Activated naive CD8-positive, alpha-beta T cell treated with anti-CD3 and anti-CD28 coated beads for 36 hours (primary cell): ENCODE results near the gene IFT122. TPM values are rescaled to one million over a fixed set of nuclear protein-coding genes. Genes with fewer than 3 reads are reported as not detected.

ENCODE experiments used
- DNase-seq: peaks from one replicate; pipeline ENCODE4 v3.0.0; 2021
- H3K27ac Mint-ChIP-seq: one replicate; pipeline ENCODE4 v1.8.0; 2022; ENCODE audit warnings: mild to moderate bottlenecking, moderate library complexity, mixed read lengths
- H3K27me3 Mint-ChIP-seq: one replicate; pipeline ENCODE4 v1.8.0; 2022; ENCODE audit warnings: mild to moderate bottlenecking, mixed read lengths
- H3K36me3 Mint-ChIP-seq: one replicate; pipeline ENCODE4 v1.8.0; 2021; ENCODE audit warnings: mild to moderate bottlenecking, mixed read lengths
- H3K4me1 Mint-ChIP-seq: one replicate; pipeline ENCODE4 v1.8.0; 2021; ENCODE audit warnings: mixed read lengths
- H3K4me3 Mint-ChIP-seq: one replicate; pipeline ENCODE4 v1.8.0; 2022; ENCODE audit warnings: mild to moderate bottlenecking, moderate library complexity, mixed read lengths
- H3K9me3 Mint-ChIP-seq: one replicate; pipeline ENCODE4 v1.8.0; 2022; ENCODE audit warnings: mixed read lengths
- total RNA-seq, 2 experiments: library from RNA; stranded (reverse); gene quantifications; one replicate each; pipeline ENCODE4 v1.2.3, GENCODE V29; 2021

The IFT122 gene
- total RNA-seq, 2 experiments from 2014 or later, result 14.9 to 15.6 TPM

DNA sequence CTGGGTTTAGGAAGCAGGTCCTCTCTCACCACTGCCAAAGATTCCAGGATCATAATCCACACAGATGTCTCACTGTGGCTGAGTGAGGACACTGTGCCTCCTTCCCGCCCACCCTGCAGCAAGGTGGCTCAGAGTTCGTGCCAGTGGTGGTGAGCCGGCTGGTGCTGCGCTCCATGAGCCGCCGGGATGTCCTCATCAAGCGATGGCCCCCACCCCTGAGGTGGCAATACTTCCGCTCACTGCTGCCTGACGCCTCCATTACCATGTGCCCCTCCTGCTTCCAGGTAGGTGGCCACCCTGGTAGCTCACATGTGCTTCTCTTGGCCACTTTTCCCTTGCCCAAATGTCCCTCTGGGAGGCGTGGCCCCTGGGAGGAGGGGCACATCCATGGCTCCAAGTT is 79.4 kb downstream of the IFT122 start:
- Mint-ChIP-seq H3K27ac (no peak overlapping the region), H3K4me3 (no peak overlapping the region)

DNA sequence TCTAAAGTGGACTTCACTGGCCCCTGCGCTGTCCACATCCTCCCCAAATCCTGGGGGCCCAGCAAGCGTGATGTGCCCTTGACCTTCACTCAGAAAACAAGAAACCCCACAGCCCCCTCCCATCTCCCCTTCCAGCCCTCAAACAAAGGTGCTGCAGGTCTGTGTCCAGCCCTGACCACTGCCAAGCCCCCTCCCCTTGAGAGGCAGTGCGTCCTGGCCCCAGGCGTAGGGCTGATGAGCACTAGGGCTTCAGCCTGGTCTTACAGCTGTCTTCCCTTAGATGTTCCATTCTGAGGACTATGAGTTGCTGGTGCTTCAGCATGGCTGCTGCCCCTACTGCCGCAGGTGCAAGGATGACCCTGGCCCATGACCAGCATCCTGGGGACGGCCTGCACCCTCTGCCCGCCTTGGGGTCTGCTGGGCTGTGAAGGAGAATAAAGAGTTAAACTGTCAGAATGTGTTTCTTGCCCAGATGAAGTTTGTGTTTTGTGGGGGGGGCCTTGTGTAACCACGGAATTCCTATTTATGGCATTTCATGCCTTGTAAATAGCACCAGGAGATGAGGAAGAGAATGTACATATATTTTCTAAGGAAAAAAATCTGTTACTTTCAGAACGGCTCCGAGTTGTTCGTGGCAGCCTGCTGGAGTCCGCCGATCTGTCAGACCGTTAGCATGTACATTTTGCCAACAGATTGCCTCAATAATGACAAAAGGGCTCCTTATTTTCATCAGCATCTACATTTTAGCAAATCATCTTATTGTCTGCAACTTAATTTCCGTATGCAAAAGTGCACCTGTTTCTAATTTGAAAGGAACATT is 80.1 kb downstream of the IFT122 start:
- DNase-seq, result no peak
- no peaks in the 10 kb centered on the region for H3K4me1 Mint-ChIP-seq
- no peak overlapping the region for H3K4me3 Mint-ChIP-seq
- H3K9me3 Mint-ChIP-seq, result no peaks in the 10 kb centered on the region
- no peaks in the 10 kb centered on the region for H3K27me3 Mint-ChIP-seq
- no peak overlapping the region for H3K27ac Mint-ChIP-seq
- H3K36me3 Mint-ChIP-seq, result peaks cover 5% of the 10 kb centered on the region

More for the DNA sequence above, 79.4 kb downstream of the IFT122 start:
- H3K4me1 Mint-ChIP-seq, result no peaks in the 10 kb centered on the region
- H3K9me3 Mint-ChIP-seq, result no peaks in the 10 kb centered on the region
- H3K36me3 Mint-ChIP-seq, result peaks cover 5% of the 10 kb centered on the region
- no peak for DNase-seq
- no peaks in the 10 kb centered on the region for H3K27me3 Mint-ChIP-seq

DNA sequence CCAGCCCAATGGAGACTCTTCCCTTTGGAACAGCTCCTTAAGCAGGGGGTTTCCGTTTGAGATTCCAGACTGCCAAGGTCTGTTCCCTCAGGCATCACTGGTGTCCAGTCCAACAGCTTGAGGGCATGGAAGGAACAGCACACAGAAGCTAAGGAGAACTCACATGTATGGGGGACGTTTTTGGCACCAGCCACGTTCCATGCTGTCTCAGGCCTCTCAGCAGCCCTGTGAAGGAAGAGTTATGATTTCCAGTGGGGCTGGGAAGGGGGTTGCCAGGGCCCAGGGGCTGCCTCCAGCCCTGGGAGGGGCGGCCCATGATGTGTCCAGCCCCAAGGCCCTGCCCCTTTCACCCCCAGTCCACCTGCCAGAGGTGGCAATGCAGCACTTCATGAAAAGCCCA is 80.9 kb downstream of the IFT122 start:
- Mint-ChIP-seq H3K4me3 (no peak overlapping the region), H3K9me3 (no peaks in the 10 kb centered on the region), H3K27ac (no peak overlapping the region), H3K36me3 (peaks cover 3% of the 10 kb centered on the region), H3K27me3 (no peaks in the 10 kb centered on the region), H3K4me1 (no peaks in the 10 kb centered on the region)
- DNase-seq, result no peak

DNA sequence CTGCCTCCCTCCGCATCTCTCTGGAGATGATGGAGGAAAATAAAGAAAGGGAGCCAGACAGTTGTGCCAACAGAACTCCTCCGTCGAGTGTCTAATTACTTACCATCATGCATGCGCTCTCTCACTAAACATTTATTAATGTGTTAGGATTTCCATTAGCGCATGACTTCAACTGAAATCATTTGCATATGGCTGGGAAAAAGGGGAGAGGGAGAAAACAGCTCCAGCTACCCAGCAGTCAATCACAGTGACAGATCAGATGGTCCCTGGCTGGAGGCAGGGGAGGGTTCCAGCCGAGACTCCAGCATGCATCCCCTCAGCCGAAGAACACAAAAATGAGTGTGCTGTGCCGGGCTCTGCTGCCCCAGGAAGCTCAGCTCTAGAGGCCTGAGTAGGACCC is 81.6 kb downstream of the IFT122 start:
- H3K4me1 Mint-ChIP-seq, result no peaks in the 10 kb centered on the region
- H3K27me3 Mint-ChIP-seq, result no peaks in the 10 kb centered on the region
- no peak overlapping the region for H3K27ac Mint-ChIP-seq
- H3K36me3 Mint-ChIP-seq, result no peaks in the 10 kb centered on the region
- no peak overlapping the region for H3K4me3 Mint-ChIP-seq
- H3K9me3 Mint-ChIP-seq, result no peaks in the 10 kb centered on the region
- no peak for DNase-seq

DNA sequence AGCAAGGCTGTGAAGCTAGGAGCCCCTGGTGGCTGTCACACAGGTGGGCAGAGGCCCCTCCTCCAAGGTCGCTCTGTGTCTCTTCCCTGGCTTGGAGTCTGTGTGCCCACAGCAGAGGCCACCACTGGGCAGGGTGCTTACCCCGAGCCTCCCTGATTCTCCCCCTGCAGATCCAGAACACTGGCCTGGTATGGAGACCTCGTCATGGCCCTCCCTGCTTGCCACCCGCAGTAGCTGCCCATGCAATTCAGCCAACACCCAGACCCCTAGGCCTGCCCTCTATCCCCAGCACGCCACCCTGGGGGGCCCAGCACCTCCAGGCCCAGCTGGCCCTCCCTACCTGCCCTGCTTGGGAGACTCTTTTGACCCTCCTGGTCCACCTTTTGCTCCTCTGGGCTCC is 82.9 kb downstream of the IFT122 start:
- no peaks in the 10 kb centered on the region for H3K27me3 Mint-ChIP-seq
- H3K27ac Mint-ChIP-seq, result no peak overlapping the region
- H3K4me1 Mint-ChIP-seq, result no peaks in the 10 kb centered on the region
- DNase-seq, result no peak
- no peak overlapping the region for H3K4me3 Mint-ChIP-seq
- H3K9me3 Mint-ChIP-seq, result no peaks in the 10 kb centered on the region
- H3K36me3 Mint-ChIP-seq, result no peaks in the 10 kb centered on the region

DNA sequence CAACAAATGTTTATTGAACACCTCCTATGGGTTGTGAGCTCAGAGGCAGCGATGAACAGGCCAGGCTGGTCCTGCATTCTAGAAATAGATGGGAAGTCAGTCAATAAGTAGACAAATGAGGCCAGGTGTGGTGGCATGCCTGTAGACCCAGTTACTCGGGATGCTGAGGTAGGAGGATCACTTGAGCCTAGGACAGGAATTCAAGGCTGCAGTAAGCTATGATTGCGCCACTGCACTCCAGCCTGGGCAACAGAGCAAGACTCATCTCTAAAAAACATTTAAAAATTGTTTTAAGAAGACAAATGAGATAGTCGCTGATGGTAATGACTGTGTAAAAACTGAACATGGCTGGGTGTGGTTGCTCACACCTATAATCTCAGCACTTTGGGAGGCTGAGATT is 84.1 kb downstream of the IFT122 start:
- DNase-seq, result no peak
- Mint-ChIP-seq H3K36me3 (no peaks in the 10 kb centered on the region), H3K4me1 (no peaks in the 10 kb centered on the region), H3K9me3 (no peaks in the 10 kb centered on the region), H3K4me3 (no peak overlapping the region), H3K27me3 (no peaks in the 10 kb centered on the region), H3K27ac (no peak overlapping the region)

DNA sequence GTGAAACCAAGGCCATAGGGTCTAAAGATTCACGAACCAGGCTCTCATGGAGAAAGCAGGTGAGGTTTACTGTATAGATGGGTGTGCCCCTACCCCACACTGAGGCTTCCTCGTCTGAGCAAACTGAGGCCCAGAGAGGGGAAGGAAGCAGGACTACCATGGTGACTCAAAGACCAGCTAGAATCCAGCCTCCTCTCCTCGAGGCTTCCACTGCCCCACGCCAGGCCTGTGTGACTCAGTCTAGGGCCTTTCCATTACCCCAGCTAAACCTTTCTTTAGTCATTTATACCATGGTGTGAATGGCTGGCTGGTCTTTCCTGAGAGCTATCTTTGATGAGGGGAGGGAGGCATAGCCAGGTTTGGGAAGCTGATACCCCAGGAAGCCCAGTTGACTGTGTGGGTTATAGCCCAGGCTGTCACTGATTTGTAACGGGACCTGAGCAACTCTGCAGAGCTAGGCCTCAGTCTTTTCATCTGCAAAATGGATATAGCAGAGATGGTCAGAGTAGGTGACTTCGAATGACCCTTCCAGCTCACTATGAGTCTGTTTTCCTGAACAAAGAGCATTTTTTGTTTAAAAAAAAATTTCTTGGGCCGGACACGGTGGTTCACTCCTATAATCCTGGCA is 85.4 kb downstream of the IFT122 start:
- no peak for DNase-seq
- Mint-ChIP-seq H3K27ac (no peak overlapping the region), H3K4me3 (no peak overlapping the region), H3K9me3 (no peaks in the 10 kb centered on the region), H3K27me3 (no peaks in the 10 kb centered on the region), H3K4me1 (no peaks in the 10 kb centered on the region), H3K36me3 (no peaks in the 10 kb centered on the region)

DNA sequence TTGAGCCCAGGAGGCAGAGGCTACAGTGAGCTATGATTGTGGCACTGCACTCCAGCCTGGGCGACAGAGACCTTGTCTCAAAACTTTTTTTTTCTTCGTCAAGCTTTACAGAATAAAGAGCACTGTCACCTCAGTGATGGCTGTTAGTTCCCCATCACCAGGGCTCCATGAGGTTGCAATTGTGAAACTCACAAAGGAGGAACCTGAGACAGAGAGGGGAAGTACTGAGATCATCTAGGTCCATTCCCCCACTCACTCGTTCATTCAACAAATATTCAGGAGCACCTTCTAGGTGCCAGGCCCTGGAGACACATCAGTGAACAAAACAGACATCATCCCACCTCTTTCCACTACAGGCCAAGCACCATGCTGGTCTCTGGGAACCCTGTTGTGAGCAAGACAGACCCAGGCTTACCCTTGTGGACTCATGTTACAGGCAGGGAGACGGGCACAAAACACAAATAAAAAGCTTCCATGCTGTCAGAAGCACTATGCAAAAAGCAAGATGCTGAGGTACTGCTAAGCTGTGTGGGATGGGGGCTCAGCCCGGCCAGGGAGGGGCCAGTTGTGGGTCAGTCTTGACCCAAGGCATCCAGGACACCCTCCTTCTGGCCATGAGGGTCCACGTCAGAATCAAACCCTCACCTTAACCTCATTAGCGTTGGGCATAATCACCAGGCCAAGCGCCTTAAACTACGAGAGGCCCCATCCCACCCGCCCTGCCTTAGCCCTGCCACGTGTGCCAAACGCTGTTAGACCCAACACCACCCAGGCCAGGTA is 86.3 kb downstream of the IFT122 start:
- no peak for DNase-seq
- Mint-ChIP-seq H3K4me3 (no peak overlapping the region), H3K9me3 (no peaks in the 10 kb centered on the region), H3K27ac (no peak overlapping the region), H3K27me3 (no peaks in the 10 kb centered on the region), H3K4me1 (no peaks in the 10 kb centered on the region), H3K36me3 (no peaks in the 10 kb centered on the region)

DNA sequence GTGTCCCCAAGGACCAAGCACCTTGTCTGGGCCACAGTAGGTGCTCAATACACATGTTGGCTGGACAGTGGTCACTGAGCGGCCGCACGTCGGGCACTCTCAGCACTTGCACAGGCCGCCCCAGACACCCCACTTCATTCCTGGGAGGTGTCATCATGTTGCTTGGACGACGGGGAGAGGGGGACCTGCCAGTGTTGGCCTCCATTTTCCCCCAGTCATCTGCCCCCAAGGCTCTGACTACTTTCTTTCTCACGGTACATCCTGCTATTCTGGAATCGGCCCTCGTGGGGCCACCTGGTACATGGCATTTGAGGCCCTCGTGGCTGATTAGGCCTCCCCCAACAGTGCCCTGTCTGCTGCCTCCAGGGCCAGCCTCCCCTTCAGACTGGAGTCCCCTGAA is 87.2 kb downstream of the IFT122 start:
- no peak for DNase-seq
- Mint-ChIP-seq H3K9me3 (no peaks in the 10 kb centered on the region), H3K27me3 (no peaks in the 10 kb centered on the region), H3K36me3 (no peaks in the 10 kb centered on the region), H3K4me3 (no peak overlapping the region), H3K27ac (no peak overlapping the region), H3K4me1 (no peaks in the 10 kb centered on the region)

DNA sequence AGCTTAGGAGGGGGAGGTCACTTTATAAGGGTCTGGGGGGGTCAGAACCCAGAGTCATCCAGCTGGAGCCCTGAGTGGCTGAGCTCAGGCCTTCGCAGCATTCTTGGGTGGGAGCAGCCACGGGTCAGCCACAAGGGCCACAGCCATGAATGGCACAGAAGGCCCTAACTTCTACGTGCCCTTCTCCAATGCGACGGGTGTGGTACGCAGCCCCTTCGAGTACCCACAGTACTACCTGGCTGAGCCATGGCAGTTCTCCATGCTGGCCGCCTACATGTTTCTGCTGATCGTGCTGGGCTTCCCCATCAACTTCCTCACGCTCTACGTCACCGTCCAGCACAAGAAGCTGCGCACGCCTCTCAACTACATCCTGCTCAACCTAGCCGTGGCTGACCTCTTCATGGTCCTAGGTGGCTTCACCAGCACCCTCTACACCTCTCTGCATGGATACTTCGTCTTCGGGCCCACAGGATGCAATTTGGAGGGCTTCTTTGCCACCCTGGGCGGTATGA is 88.6 kb downstream of the IFT122 start, which contains the start of gene RHO:
Gene RHO, plus strand, starts transcription at position 51 of the 512 bp plus-strand sequence. Its CDS starts 95 bp downstream, at position 146.
- no peaks in the 10 kb centered on the region for H3K36me3 Mint-ChIP-seq
- no peaks in the 10 kb centered on the region for H3K27me3 Mint-ChIP-seq
- H3K4me1 Mint-ChIP-seq, result no peaks in the 10 kb centered on the region
- no peak within 1 kb of the TSS for H3K4me3 Mint-ChIP-seq
- DNase-seq, result no peak
- no peaks in the 10 kb centered on the region for H3K9me3 Mint-ChIP-seq
- H3K27ac Mint-ChIP-seq, result no peak within 1 kb of the TSS

DNA sequence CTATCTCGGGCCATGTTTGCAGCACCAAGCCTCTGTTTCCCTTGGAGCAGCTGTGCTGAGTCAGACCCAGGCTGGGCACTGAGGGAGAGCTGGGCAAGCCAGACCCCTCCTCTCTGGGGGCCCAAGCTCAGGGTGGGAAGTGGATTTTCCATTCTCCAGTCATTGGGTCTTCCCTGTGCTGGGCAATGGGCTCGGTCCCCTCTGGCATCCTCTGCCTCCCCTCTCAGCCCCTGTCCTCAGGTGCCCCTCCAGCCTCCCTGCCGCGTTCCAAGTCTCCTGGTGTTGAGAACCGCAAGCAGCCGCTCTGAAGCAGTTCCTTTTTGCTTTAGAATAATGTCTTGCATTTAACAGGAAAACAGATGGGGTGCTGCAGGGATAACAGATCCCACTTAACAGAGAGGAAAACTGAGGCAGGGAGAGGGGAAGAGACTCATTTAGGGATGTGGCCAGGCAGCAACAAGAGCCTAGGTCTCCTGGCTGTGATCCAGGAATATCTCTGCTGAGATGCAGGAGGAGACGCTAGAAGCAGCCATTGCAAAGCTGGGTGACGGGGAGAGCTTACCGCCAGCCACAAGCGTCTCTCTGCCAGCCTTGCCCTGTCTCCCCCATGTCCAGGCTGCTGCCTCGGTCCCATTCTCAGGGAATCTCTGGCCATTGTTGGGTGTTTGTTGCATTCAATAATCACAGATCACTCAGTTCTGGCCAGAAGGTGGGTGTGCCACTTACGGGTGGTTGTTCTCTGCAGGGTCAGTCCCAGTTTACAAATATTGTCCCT is 89.6 kb downstream of the IFT122 start:
- H3K27ac Mint-ChIP-seq, result no peak overlapping the region
- no peaks in the 10 kb centered on the region for H3K27me3 Mint-ChIP-seq
- peaks cover under 1% of the 10 kb centered on the region for H3K4me1 Mint-ChIP-seq
- H3K4me3 Mint-ChIP-seq, result no peak overlapping the region
- no peaks in the 10 kb centered on the region for H3K9me3 Mint-ChIP-seq
- H3K36me3 Mint-ChIP-seq, result no peaks in the 10 kb centered on the region
- no peak for DNase-seq

DNA sequence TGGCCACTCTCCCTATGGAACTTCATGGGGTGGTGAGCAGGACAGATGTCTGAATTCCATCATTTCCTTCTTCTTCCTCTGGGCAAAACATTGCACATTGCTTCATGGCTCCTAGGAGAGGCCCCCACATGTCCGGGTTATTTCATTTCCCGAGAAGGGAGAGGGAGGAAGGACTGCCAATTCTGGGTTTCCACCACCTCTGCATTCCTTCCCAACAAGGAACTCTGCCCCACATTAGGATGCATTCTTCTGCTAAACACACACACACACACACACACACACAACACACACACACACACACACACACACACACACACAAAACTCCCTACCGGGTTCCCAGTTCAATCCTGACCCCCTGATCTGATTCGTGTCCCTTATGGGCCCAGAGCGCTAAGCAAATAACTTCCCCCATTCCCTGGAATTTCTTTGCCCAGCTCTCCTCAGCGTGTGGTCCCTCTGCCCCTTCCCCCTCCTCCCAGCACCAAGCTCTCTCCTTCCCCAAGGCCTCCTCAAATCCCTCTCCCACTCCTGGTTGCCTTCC is 90.3 kb downstream of the IFT122 start:
- Mint-ChIP-seq H3K27ac (no peak overlapping the region), H3K9me3 (no peaks in the 10 kb centered on the region), H3K27me3 (no peaks in the 10 kb centered on the region), H3K4me3 (no peak overlapping the region), H3K4me1 (peaks cover 3% of the 10 kb centered on the region), H3K36me3 (no peaks in the 10 kb centered on the region)
- DNase-seq, result no peak

DNA sequence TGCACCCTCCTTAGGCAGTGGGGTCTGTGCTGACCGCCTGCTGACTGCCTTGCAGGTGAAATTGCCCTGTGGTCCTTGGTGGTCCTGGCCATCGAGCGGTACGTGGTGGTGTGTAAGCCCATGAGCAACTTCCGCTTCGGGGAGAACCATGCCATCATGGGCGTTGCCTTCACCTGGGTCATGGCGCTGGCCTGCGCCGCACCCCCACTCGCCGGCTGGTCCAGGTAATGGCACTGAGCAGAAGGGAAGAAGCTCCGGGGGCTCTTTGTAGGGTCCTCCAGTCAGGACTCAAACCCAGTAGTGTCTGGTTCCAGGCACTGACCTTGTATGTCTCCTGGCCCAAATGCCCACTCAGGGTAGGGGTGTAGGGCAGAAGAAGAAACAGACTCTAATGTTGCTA is 90.8 kb downstream of the IFT122 start:
- H3K27ac Mint-ChIP-seq, result no peak overlapping the region
- no peak for DNase-seq
- peaks cover 3% of the 10 kb centered on the region for H3K4me1 Mint-ChIP-seq
- no peaks in the 10 kb centered on the region for H3K36me3 Mint-ChIP-seq
- no peaks in the 10 kb centered on the region for H3K27me3 Mint-ChIP-seq
- no peak overlapping the region for H3K4me3 Mint-ChIP-seq
- H3K9me3 Mint-ChIP-seq, result no peaks in the 10 kb centered on the region

DNA sequence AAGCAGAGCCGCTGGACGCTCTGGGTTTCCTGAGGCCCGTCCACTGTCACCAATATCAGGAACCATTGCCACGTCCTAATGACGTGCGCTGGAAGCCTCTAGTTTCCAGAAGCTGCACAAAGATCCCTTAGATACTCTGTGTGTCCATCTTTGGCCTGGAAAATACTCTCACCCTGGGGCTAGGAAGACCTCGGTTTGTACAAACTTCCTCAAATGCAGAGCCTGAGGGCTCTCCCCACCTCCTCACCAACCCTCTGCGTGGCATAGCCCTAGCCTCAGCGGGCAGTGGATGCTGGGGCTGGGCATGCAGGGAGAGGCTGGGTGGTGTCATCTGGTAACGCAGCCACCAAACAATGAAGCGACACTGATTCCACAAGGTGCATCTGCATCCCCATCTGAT is 91.7 kb downstream of the IFT122 start:
- Mint-ChIP-seq H3K4me1 (peaks cover 3% of the 10 kb centered on the region), H3K4me3 (no peak overlapping the region), H3K27me3 (no peaks in the 10 kb centered on the region), H3K27ac (no peak overlapping the region), H3K9me3 (no peaks in the 10 kb centered on the region), H3K36me3 (no peaks in the 10 kb centered on the region)
- DNase-seq, result no peak
